22Rv1 (cell line): ENCODE measurements around the gene NBL1.

Experiments used
- CTCF ChIP-seq: fragments of 450-650 bp; IDR thresholded peaks from 2 replicates; pipeline ENCODE4 v1.5.1; 2017; ENCODE audit warnings: mild to moderate bottlenecking
- ZFX ChIP-seq: fragments of 450-650 bp; IDR thresholded peaks from 2 replicates; pipeline ENCODE4 v1.6.1; 2017; ENCODE audit warnings: antibody characterized with exemption, borderline replicate concordance

- TF ChIP-seq CTCF (no peak), ZFX (no peak)
These were observed 11.0 kb upstream of the NBL1 start for GRCh38 chr1:19633106-19633505.
